Neural progenitor cell (in vitro differentiated cells): ENCODE data around the gene CHORDC1. TPM values are rescaled to one million over a fixed set of nuclear protein-coding genes. Genes with fewer than 3 reads are reported as not detected.
"Not testable (repeated sequence)": the region's sequence is repeated elsewhere in the genome, so short reads cannot be mapped to it uniquely, and the experiment has no call there.

Source experiments
- DNase-seq: peaks from one replicate; pipeline ENCODE4 v3.0.0-alpha.2; 2016; ENCODE audit warnings: low spot score
- H2AFZ ChIP-seq: fragments of 200-600 bp; sonication (generic); replicated peaks from 2 replicates; pipeline ENCODE4 v1.6.1; 2016; ENCODE audit warnings: antibody characterized with exemption
- H3F3A ChIP-seq: fragments of 200-600 bp; sonication (generic); 2 replicates; pipeline ENCODE4 v1.6.1; 2016; ENCODE audit warnings: antibody characterized with exemption, low read depth
- H3K27ac ChIP-seq: fragments of 200-600 bp; sonication (generic); 2 replicates; pipeline ENCODE4 v1.5.1; 2016; ENCODE audit warnings: mild to moderate bottlenecking
- H3K27me3 ChIP-seq: fragments of 200-600 bp; sonication (generic); 2 replicates; pipeline ENCODE4 v1.6.1; 2016; ENCODE audit warnings: mild to moderate bottlenecking, moderate library complexity
- H3K36me3 ChIP-seq: fragments of 200-600 bp; sonication (generic); 2 replicates; pipeline ENCODE4 v1.5.1; 2016
- H3K4me1 ChIP-seq: fragments of 200-600 bp; sonication (generic); 2 replicates; pipeline ENCODE4 v1.6.1; 2016; ENCODE audit warnings: mixed run types
- H3K4me2 ChIP-seq: fragments of 200-600 bp; sonication (generic); 2 replicates; pipeline ENCODE4 v1.6.1; 2016
- H3K4me3 ChIP-seq: fragments of 200-600 bp; sonication (generic); 2 replicates; pipeline ENCODE4 v1.5.1; 2016
- H3K79me2 ChIP-seq: fragments of 200-600 bp; sonication (generic); 2 replicates; pipeline ENCODE4 v1.6.1; 2016; ENCODE audit warnings: low read depth
- H3K9ac ChIP-seq: fragments of 200-600 bp; sonication (generic); 2 replicates; pipeline ENCODE4 v1.6.1; 2016
- H3K9me3 ChIP-seq: fragments of 200-600 bp; sonication (generic); 2 replicates; pipeline ENCODE4 v1.5.1; 2016; ENCODE audit warnings: low read depth
- H4K20me1 ChIP-seq: fragments of 200-600 bp; sonication (generic); 2 replicates; pipeline ENCODE4 v1.6.1; 2016; ENCODE audit warnings: low read depth
- H3K27ac Mint-ChIP-seq: 3 replicates; pipeline ENCODE4 v1.8.0; 2021; ENCODE audit warnings: mixed read lengths
- H3K27me3 Mint-ChIP-seq: 2 replicates; pipeline ENCODE4 v1.8.0; 2022; ENCODE audit warnings: low read depth, mild to moderate bottlenecking, inconsistent platforms, moderate library complexity, mixed read lengths; ENCODE audit not compliant: insufficient read depth
- H3K36me3 Mint-ChIP-seq: 3 replicates; pipeline ENCODE4 v1.8.0; 2021; ENCODE audit warnings: mixed read lengths
- H3K4me1 Mint-ChIP-seq: 3 replicates; pipeline ENCODE4 v1.8.0; 2021; ENCODE audit warnings: mixed read lengths
- H3K4me3 Mint-ChIP-seq: 3 replicates; pipeline ENCODE4 v1.8.0; 2021; ENCODE audit warnings: mild to moderate bottlenecking, moderate library complexity, mixed read lengths
- H3K9me3 Mint-ChIP-seq: 3 replicates; pipeline ENCODE4 v1.8.0; 2020; ENCODE audit warnings: mixed read lengths
- EZH2 ChIP-seq: fragments of 200-600 bp; sonication (generic); IDR thresholded peaks from 2 replicates; pipeline ENCODE4 v1.6.1; 2017; ENCODE audit warnings: antibody characterized with exemption, mild to moderate bottlenecking, moderate library complexity
- EZH2phosphoT487 ChIP-seq: fragments of 200-600 bp; sonication (generic); IDR thresholded peaks from 2 replicates; pipeline ENCODE4 v1.6.1; 2017; ENCODE audit warnings: antibody characterized with exemption
- total RNA-seq: library from RNA; depleted of rRNA; stranded (reverse); fragments of >200 nt; gene quantifications from 2 replicates; pipeline ENCODE4 v1.2.3, GENCODE V29; 2015; ENCODE audit warnings: low replicate concordance
- TF ChIP-seq, protein P1 (sequence below): fragments of 200-600 bp; sonication (generic); IDR thresholded peaks from 2 replicates; pipeline ENCODE4 v1.5.1; 2017; ENCODE audit warnings: antibody characterized with exemption, mild to moderate bottlenecking

Gene CHORDC1
- total RNA-seq, 1 donor from 2014 or later: 120 TPM

DNA sequence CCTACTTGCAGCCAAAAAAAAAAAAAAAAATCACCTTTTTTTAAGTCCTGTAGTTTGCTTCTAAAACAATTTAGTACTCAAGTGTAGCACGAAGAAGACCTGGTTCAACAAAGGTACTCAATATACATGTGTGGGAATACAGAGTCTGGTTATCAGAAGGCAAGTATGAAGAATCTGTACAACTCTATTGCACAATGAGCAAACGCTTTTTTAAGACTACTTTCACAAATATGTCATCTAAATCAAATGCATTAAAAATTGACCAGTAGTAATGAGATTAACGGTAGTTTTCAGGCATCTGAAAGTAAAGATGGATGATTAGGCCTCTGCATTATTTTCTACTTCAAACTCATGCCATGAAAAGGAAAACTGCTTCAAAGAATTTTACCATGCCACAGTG lies 9.5 kb downstream of the CHORDC1 start:
- peaks cover 72% of the 10 kb centered on the region for H3K79me2 ChIP-seq
- H3K36me3 ChIP-seq: peaks cover 34% of the 10 kb centered on the region
- H4K20me1 ChIP-seq: peaks cover 13% of the 10 kb centered on the region

GRCh38 chr11:90208857-90209256 lies 14.0 kb downstream of the CHORDC1 start:
- Histone ChIP-seq H3K4me3 (no peak overlapping the region), H3K4me2 (no peak overlapping the region)
- peaks cover 18% of the 10 kb centered on the region for H3K36me3 Mint-ChIP-seq

More for the DNA sequence above, 9.5 kb downstream of the CHORDC1 start:
- Mint-ChIP-seq H3K4me1 (no peaks in the 10 kb centered on the region), H3K9me3 (no peaks in the 10 kb centered on the region), H3K4me3 (no peak overlapping the region), H3K27me3 (no peaks in the 10 kb centered on the region), H3K27ac (no peak overlapping the region), H3K36me3 (peaks cover 23% of the 10 kb centered on the region)
- no peak overlapping the region for H3K9ac ChIP-seq
- DNase-seq: no peak
- TF ChIP-seq, protein P1, sequence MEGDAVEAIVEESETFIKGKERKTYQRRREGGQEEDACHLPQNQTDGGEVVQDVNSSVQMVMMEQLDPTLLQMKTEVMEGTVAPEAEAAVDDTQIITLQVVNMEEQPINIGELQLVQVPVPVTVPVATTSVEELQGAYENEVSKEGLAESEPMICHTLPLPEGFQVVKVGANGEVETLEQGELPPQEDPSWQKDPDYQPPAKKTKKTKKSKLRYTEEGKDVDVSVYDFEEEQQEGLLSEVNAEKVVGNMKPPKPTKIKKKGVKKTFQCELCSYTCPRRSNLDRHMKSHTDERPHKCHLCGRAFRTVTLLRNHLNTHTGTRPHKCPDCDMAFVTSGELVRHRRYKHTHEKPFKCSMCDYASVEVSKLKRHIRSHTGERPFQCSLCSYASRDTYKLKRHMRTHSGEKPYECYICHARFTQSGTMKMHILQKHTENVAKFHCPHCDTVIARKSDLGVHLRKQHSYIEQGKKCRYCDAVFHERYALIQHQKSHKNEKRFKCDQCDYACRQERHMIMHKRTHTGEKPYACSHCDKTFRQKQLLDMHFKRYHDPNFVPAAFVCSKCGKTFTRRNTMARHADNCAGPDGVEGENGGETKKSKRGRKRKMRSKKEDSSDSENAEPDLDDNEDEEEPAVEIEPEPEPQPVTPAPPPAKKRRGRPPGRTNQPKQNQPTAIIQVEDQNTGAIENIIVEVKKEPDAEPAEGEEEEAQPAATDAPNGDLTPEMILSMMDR: no peak
- TF ChIP-seq EZH2 (no peak), EZH2phosphoT487 (no peak)
- no peak overlapping the region for H3K4me2 ChIP-seq
- no peak overlapping the region for H2AFZ ChIP-seq
- H3K27ac ChIP-seq: no peak overlapping the region
- no peaks in the 10 kb centered on the region for H3K27me3 ChIP-seq
- peaks cover 5% of the 10 kb centered on the region for H3K4me1 ChIP-seq
- peaks cover 3% of the 10 kb centered on the region for H3F3A ChIP-seq
- no peak overlapping the region for H3K4me3 ChIP-seq
- no peaks in the 10 kb centered on the region for H3K9me3 ChIP-seq

GRCh38 chr11:90207992-90208391 lies 14.9 kb downstream of the CHORDC1 start:
- H3K36me3 Mint-ChIP-seq: peaks cover 11% of the 10 kb centered on the region
- not testable (repeated sequence) for H3K27ac Mint-ChIP-seq

More at GRCh38 chr11:90208857-90209256, 14.0 kb downstream of the CHORDC1 start:
- H3K9ac ChIP-seq: no peak overlapping the region
- DNase-seq: no peak
- H3K27ac Mint-ChIP-seq: no peak overlapping the region
- no peaks in the 10 kb centered on the region for H3K27me3 Mint-ChIP-seq
- H3K9me3 ChIP-seq: no peaks in the 10 kb centered on the region
- TF ChIP-seq, protein P1: no peak
- TF ChIP-seq EZH2phosphoT487: no peak
- TF ChIP-seq EZH2: no peak
- peaks cover 27% of the 10 kb centered on the region for H3K79me2 ChIP-seq
- no peak overlapping the region for H3K27ac ChIP-seq
- H3K27me3 ChIP-seq: no peaks in the 10 kb centered on the region
- peaks cover 3% of the 10 kb centered on the region for H4K20me1 ChIP-seq
- no peaks in the 10 kb centered on the region for H3K4me1 Mint-ChIP-seq
- no peak overlapping the region for H2AFZ ChIP-seq
- H3F3A ChIP-seq: peaks cover 18% of the 10 kb centered on the region
- H3K36me3 ChIP-seq: peaks cover 35% of the 10 kb centered on the region
- no peaks in the 10 kb centered on the region for H3K4me1 ChIP-seq
- no peaks in the 10 kb centered on the region for H3K9me3 Mint-ChIP-seq
- no peak overlapping the region for H3K4me3 Mint-ChIP-seq

GRCh38 chr11:90204832-90205646 lies 17.8 kb downstream of the CHORDC1 start:
- Histone ChIP-seq H3K27ac (no peak overlapping the region), H3K9ac (no peak overlapping the region), H3K79me2 (peaks cover 3% of the 10 kb centered on the region), H3F3A (peaks cover 15% of the 10 kb centered on the region), H3K36me3 (peaks cover 39% of the 10 kb centered on the region), H3K4me3 (no peak overlapping the region), H3K4me2 (no peak overlapping the region), H2AFZ (no peak overlapping the region), H3K4me1 (no peaks in the 10 kb centered on the region), H3K27me3 (no peaks in the 10 kb centered on the region), H3K9me3 (no peaks in the 10 kb centered on the region), H4K20me1 (no peaks in the 10 kb centered on the region)
- no peak overlapping the region for H3K4me3 Mint-ChIP-seq
- H3K27me3 Mint-ChIP-seq: no peaks in the 10 kb centered on the region
- H3K9me3 Mint-ChIP-seq: no peaks in the 10 kb centered on the region
- TF ChIP-seq EZH2: no peak
- TF ChIP-seq, protein P1: peak; percentile 87
- TF ChIP-seq EZH2phosphoT487: no peak
- H3K4me1 Mint-ChIP-seq: no peaks in the 10 kb centered on the region
- peak; percentile 58 for DNase-seq
- peaks cover 19% of the 10 kb centered on the region for H3K36me3 Mint-ChIP-seq
- H3K27ac Mint-ChIP-seq: no peak overlapping the region

More at GRCh38 chr11:90207992-90208391, 14.9 kb downstream of the CHORDC1 start:
- Histone ChIP-seq H3F3A (peaks cover 18% of the 10 kb centered on the region), H3K79me2 (peaks cover 21% of the 10 kb centered on the region), H3K36me3 (peaks cover 39% of the 10 kb centered on the region)
- not testable (repeated sequence) for H3K4me1 Mint-ChIP-seq, H2AFZ ChIP-seq, H3K27ac ChIP-seq, H3K9ac ChIP-seq, H3K4me3 Mint-ChIP-seq, H4K20me1 ChIP-seq, H3K9me3 Mint-ChIP-seq, DNase-seq, H3K27me3 Mint-ChIP-seq, H3K27me3 ChIP-seq, H3K4me2 ChIP-seq, H3K4me3 ChIP-seq, H3K4me1 ChIP-seq, H3K9me3 ChIP-seq
